Neural cell (in vitro differentiated cells): Measurements from ENCODE around the gene SGPP2. TPM values are rescaled to one million over a fixed set of nuclear protein-coding genes. Genes with fewer than 3 reads are reported as not detected.

Experiments used
- H2AFZ ChIP-seq: fragments of 200-600, 300-800 bp; sonication (generic), shearing (Covaris generic); 2 replicates; pipeline ENCODE4 v1.6.0; 2014; ENCODE audit warnings: low read depth, mild to moderate bottlenecking, antibody characterized with exemption, low read length, moderate library complexity
- H3F3A ChIP-seq: fragments of 200-600 bp; shearing (Covaris generic); 2 replicates; pipeline ENCODE4 v1.6.1; 2016; ENCODE audit warnings: mild to moderate bottlenecking, moderate library complexity, mixed read lengths, antibody characterized with exemption, low read length; ENCODE audit not compliant: insufficient read depth, poor library complexity, severe bottlenecking
- H3K27ac ChIP-seq: fragments of 200-600, 300-800 bp; sonication (generic), shearing (Covaris generic); 2 replicates; pipeline ENCODE4 v1.5.1; 2014; ENCODE audit warnings: mild to moderate bottlenecking, low read length, moderate library complexity
- H3K27me3 ChIP-seq: fragments of 300-800, 200-600 bp; sonication (generic), shearing (Covaris generic); 2 replicates; pipeline ENCODE4 v1.6.0; 2014; ENCODE audit warnings: mild to moderate bottlenecking, low read depth, low read length, moderate library complexity; ENCODE audit not compliant: insufficient read depth
- H3K36me3 ChIP-seq: fragments of 300-800, 200-600 bp; sonication (generic), shearing (Covaris generic); 2 replicates; pipeline ENCODE4 v1.5.1; 2014; ENCODE audit warnings: mild to moderate bottlenecking, antibody characterized with exemption, low read length, moderate library complexity; ENCODE audit not compliant: insufficient read depth
- H3K4me2 ChIP-seq: fragments of 300-800, 200-600 bp; sonication (generic), shearing (Covaris generic); 2 replicates; pipeline ENCODE4 v1.6.0; 2014; ENCODE audit warnings: mild to moderate bottlenecking, low read length
- H3K4me3 ChIP-seq: fragments of 300-800, 200-600 bp; sonication (generic), shearing (Covaris generic); 2 replicates; pipeline ENCODE4 v1.5.1; 2014; ENCODE audit warnings: mild to moderate bottlenecking, low read length, moderate library complexity
- H3K79me2 ChIP-seq: fragments of 200-600 bp; shearing (Covaris generic); replicated peaks from 2 replicates; pipeline ENCODE4 v1.6.0; 2014; ENCODE audit warnings: mild to moderate bottlenecking, low read length, moderate library complexity; ENCODE audit not compliant: insufficient read depth
- H3K9ac ChIP-seq: fragments of 300-800, 200-600 bp; sonication (generic), shearing (Covaris generic); 2 replicates; pipeline ENCODE4 v1.6.1; 2016; ENCODE audit warnings: mild to moderate bottlenecking, low read length, mixed read lengths
- H3K9me2 ChIP-seq: fragments of 200-600 bp; shearing (Covaris generic); 2 replicates; pipeline ENCODE4 v1.6.1; 2016; ENCODE audit warnings: mild to moderate bottlenecking, low read length, mixed read lengths; ENCODE audit not compliant: insufficient read depth
- H3K9me3 ChIP-seq: fragments of 200-600, 300-800 bp; sonication (generic), shearing (Covaris generic); 2 replicates; pipeline ENCODE4 v1.6.1; 2016; ENCODE audit warnings: mild to moderate bottlenecking, mixed run types, low read length, moderate library complexity, mixed read lengths
- H4K20me1 ChIP-seq: fragments of 200-600 bp; shearing (Covaris generic); 2 replicates; pipeline ENCODE4 v1.6.1; 2016; ENCODE audit warnings: mild to moderate bottlenecking, mixed run types; ENCODE audit not compliant: insufficient read depth
- EP300 ChIP-seq: fragments of 450-650 bp; conservative IDR thresholded peaks from 2 replicates; pipeline ENCODE4 v1.6.1; 2014; ENCODE audit warnings: antibody characterized with exemption, mild to moderate bottlenecking, moderate library complexity; ENCODE audit not compliant: poor library complexity, severe bottlenecking
- EZH2 ChIP-seq: fragments of 200-600, 300-800 bp; shearing (Covaris generic), sonication (generic); IDR thresholded peaks from 2 replicates; pipeline ENCODE4 v1.6.1; 2014; ENCODE audit warnings: antibody characterized with exemption, low read length, borderline replicate concordance, mild to moderate bottlenecking; ENCODE audit not compliant: insufficient read depth, poor library complexity, severe bottlenecking
- MXI1 ChIP-seq: fragments of 450-650 bp; conservative IDR thresholded peaks from 2 replicates; pipeline ENCODE4 v1.6.1; 2014; ENCODE audit warnings: antibody characterized with exemption, mild to moderate bottlenecking; ENCODE audit not compliant: poor library complexity, severe bottlenecking
- POLR2AphosphoS5 ChIP-seq: IDR thresholded peaks from 2 replicates; pipeline ENCODE4 v1.6.1; 2012
- RAD21 ChIP-seq: fragments of 450-650 bp; conservative IDR thresholded peaks from 2 replicates; pipeline ENCODE4 v1.6.1; 2014; ENCODE audit warnings: antibody characterized with exemption, mild to moderate bottlenecking, moderate library complexity
- SMC3 ChIP-seq: fragments of 450-650 bp; conservative IDR thresholded peaks from 2 replicates; pipeline ENCODE4 v1.6.1; 2014; ENCODE audit warnings: antibody characterized with exemption, mild to moderate bottlenecking, moderate library complexity; ENCODE audit not compliant: poor library complexity
- TAF1 ChIP-seq: IDR thresholded peaks from 2 replicates; pipeline ENCODE4 v1.6.1; 2012; ENCODE audit warnings: low read depth
- polyA plus RNA-seq: library from polyadenylated mRNA; depleted of rRNA; stranded (reverse); fragments of >200 nt; gene quantifications from 2 replicates; pipeline ENCODE4 v1.2.3, GENCODE V29; 2014
- TF ChIP-seq, protein P1 (sequence below): fragments of 450-650 bp; IDR thresholded peaks from 2 replicates; pipeline ENCODE4 v1.5.1; 2014; ENCODE audit warnings: antibody characterized with exemption, mild to moderate bottlenecking, moderate library complexity; ENCODE audit not compliant: poor library complexity, severe bottlenecking
- TF ChIP-seq, protein P2 (sequence below): IDR thresholded peaks from 2 replicates; pipeline ENCODE4 v1.6.1; 2012; ENCODE audit warnings: borderline replicate concordance

The SGPP2 gene
- polyA plus RNA-seq, 1 donor from 2014 or later: 0.38 TPM

DNA sequence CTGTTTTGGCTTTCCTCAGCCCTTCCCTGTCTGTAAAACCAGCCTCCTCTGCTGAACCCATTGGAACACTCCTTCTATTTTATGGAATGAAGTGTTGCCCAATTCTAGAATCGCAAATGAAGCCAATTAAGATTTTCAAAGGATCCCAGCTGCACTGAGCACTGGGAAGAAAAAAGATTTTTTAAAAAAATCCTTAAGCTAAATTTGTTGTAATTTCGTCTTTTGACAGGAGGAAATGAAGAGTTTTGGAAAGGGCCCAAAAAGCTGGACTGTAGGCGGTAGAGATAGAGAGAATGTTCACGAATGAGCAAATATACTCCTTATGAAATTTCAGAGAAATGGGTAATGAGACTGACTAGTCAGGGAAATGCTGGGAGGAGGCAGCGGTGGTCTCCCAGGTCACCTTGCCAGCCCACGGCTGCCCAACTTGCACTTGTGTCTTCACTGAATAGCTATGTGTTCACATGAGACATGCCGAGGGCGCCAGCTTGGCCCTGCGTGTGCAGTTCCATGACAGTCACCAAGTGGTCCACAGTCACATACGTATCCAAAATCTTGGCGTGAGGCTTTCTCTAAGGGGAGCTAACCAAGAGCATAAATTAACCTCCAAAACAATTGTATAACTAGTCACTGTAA, 69.9 kb downstream of the SGPP2 start:
- no peak overlapping the region for H3K9ac ChIP-seq
- no peak overlapping the region for H2AFZ ChIP-seq
- H3K27ac ChIP-seq: no peak overlapping the region
- H3K79me2 ChIP-seq: no peaks in the 10 kb centered on the region
- peaks cover 6% of the 10 kb centered on the region for H3K9me3 ChIP-seq
- H4K20me1 ChIP-seq: no peaks in the 10 kb centered on the region
- H3K9me2 ChIP-seq: no peaks in the 10 kb centered on the region
- H3K4me2 ChIP-seq: no peak overlapping the region
- no peaks in the 10 kb centered on the region for H3K27me3 ChIP-seq
- no peaks in the 10 kb centered on the region for H3F3A ChIP-seq
- no peaks in the 10 kb centered on the region for H3K36me3 ChIP-seq
- no peak for TF ChIP-seq RAD21
- TF ChIP-seq, protein P1, sequence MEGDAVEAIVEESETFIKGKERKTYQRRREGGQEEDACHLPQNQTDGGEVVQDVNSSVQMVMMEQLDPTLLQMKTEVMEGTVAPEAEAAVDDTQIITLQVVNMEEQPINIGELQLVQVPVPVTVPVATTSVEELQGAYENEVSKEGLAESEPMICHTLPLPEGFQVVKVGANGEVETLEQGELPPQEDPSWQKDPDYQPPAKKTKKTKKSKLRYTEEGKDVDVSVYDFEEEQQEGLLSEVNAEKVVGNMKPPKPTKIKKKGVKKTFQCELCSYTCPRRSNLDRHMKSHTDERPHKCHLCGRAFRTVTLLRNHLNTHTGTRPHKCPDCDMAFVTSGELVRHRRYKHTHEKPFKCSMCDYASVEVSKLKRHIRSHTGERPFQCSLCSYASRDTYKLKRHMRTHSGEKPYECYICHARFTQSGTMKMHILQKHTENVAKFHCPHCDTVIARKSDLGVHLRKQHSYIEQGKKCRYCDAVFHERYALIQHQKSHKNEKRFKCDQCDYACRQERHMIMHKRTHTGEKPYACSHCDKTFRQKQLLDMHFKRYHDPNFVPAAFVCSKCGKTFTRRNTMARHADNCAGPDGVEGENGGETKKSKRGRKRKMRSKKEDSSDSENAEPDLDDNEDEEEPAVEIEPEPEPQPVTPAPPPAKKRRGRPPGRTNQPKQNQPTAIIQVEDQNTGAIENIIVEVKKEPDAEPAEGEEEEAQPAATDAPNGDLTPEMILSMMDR: no peak
- H3K4me3 ChIP-seq: no peak overlapping the region

DNA sequence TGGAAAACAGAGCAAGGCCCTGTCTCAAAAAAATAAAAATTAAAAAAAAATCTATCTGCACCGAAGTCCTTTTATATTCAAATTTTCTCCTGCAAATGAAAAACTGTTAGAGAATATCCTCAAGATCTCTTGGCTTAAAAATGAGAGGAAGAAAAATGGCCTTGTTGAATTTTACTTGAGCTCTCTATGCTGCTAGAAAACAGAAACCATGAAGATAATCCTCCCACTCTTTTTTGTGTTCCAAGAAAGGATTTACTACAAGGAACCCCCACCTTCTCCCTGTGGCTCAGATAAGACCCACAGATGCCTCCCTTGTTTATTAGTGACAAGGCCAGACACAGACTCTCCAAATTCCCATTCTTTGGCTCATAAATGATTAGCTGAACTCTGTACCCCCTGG, 71.0 kb downstream of the SGPP2 start:
- Histone ChIP-seq H4K20me1 (no peaks in the 10 kb centered on the region), H3K9me3 (peaks cover 6% of the 10 kb centered on the region), H2AFZ (no peak overlapping the region), H3K4me2 (no peak overlapping the region), H3K4me3 (no peak overlapping the region), H3K79me2 (no peaks in the 10 kb centered on the region), H3K9ac (no peak overlapping the region), H3K27ac (no peak overlapping the region), H3K9me2 (no peaks in the 10 kb centered on the region), H3K27me3 (no peaks in the 10 kb centered on the region), H3K36me3 (no peaks in the 10 kb centered on the region), H3F3A (no peaks in the 10 kb centered on the region)
- no peak for TF ChIP-seq SMC3
- TF ChIP-seq, protein P1: no peak
- TF ChIP-seq, protein P2, sequence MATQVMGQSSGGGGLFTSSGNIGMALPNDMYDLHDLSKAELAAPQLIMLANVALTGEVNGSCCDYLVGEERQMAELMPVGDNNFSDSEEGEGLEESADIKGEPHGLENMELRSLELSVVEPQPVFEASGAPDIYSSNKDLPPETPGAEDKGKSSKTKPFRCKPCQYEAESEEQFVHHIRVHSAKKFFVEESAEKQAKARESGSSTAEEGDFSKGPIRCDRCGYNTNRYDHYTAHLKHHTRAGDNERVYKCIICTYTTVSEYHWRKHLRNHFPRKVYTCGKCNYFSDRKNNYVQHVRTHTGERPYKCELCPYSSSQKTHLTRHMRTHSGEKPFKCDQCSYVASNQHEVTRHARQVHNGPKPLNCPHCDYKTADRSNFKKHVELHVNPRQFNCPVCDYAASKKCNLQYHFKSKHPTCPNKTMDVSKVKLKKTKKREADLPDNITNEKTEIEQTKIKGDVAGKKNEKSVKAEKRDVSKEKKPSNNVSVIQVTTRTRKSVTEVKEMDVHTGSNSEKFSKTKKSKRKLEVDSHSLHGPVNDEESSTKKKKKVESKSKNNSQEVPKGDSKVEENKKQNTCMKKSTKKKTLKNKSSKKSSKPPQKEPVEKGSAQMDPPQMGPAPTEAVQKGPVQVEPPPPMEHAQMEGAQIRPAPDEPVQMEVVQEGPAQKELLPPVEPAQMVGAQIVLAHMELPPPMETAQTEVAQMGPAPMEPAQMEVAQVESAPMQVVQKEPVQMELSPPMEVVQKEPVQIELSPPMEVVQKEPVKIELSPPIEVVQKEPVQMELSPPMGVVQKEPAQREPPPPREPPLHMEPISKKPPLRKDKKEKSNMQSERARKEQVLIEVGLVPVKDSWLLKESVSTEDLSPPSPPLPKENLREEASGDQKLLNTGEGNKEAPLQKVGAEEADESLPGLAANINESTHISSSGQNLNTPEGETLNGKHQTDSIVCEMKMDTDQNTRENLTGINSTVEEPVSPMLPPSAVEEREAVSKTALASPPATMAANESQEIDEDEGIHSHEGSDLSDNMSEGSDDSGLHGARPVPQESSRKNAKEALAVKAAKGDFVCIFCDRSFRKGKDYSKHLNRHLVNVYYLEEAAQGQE: no peak
- no peak for TF ChIP-seq TAF1
- no peak for TF ChIP-seq EZH2
- TF ChIP-seq EP300: no peak
- TF ChIP-seq MXI1: no peak
- no peak for TF ChIP-seq POLR2AphosphoS5
- no peak for TF ChIP-seq RAD21
